OCI-M2 (cell line): Measurements from ENCODE around the gene SETBP1.

Experiments
- DNase-seq: peaks from one replicate; lab custom pipeline; 2025; ENCODE audit not compliant: unreplicated experiment; lab: John Stamatoyannopoulos, UW

The SETBP1 gene

GRCh38 chr18:45007531-45007930, 326.8 kb downstream of the SETBP1 start:
- no peak for DNase-seq

DNA sequence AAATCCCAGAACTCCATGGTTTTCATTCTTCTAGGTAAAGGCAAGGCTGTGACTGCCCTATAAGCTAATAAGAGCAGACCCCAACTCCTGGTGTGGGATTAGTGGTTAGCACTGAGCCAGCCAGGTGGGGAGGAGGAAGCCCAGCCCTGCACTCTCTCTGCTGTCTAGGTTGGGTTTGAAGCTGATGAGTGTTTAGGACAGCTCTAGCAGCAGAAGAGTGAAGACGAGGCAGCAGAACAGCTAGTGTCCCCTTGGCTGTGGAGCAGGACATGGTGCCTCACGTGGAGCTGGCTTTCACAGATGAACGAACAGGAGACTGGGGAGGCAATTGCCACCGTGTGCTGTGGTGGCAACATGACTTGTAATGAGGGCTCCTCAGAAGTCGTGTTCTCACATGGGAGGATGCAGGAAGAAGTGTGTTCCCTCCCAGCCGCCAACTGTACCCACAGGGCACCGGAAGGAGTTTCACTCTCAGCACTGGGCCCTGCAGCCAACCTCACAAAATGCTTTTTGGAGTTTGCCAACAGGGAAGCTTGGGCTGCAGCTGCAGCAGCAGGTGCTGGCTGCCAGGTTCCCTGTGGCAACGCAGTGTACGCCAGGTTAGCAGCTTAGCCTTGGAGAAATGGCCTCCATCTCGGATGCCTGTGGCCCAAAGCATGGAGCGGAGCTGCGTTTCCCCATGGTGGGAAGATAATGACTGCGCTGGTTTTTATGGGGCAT, 328.2 kb downstream of the SETBP1 start:
- no peak for DNase-seq

GRCh38 chr18:45009756-45010155, 329.1 kb downstream of the SETBP1 start:
- DNase-seq = no peak

DNA sequence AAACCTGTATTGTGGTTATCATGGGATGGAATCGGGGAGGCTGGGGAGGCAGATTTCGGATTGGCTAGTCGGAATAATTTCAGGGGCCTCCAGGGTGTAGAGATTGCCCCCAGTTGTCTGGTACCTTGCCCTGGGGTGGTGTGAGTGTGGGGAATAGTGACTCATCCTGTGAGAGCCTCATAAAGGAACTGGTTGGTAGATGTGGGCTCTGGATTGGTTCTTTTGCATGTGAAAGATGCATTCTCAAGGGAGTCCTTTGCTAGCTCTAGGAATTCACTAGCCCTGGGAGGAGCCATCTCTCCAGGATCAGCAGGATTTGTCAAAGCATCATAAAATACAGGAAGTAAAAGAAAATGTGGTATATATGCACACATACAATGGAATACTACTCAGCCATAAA, 331.6 kb downstream of the SETBP1 start:
- DNase-seq = no peak

DNA sequence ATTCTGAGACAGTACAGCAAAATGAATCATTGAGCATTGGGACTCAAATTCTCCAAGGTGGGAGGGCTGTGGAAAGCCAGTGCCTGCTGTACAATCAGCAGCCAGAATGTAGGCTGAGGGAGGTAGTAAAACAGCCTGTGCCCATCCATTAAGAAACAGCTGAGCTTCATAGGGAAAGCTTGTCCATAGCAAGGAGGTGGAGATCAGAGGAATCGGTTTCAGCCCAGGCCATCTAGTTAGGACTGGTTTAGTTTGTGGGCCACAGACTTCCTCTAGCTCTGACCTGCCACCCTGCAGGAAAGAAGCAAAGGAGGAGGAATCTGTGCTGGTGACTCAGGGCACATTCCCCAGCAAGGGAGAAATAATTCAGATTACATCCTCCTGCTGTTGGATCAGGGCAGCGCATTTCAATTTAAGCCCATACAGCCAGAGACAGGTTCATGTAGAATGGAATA, 333.4 kb downstream of the SETBP1 start:
- no peak for DNase-seq

DNA sequence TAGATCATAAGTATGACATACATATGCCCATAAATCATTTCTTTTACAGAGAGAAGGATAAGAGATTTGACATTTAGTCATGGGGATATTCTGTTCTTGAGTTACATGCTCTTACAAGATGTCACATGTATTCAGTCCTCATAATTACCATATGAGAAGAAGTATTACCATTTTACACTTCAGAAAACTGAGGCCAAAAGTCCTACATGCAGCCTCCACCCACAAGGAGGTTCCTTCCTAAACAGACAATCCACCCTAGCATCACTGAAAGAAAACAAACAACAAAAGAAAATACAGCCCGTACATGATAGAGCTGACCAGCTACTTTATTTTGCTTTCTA, 335.1 kb downstream of the SETBP1 start:
- no peak for DNase-seq

GRCh38 chr18:45019469-45019868, 338.8 kb downstream of the SETBP1 start:
- DNase-seq = no peak

DNA sequence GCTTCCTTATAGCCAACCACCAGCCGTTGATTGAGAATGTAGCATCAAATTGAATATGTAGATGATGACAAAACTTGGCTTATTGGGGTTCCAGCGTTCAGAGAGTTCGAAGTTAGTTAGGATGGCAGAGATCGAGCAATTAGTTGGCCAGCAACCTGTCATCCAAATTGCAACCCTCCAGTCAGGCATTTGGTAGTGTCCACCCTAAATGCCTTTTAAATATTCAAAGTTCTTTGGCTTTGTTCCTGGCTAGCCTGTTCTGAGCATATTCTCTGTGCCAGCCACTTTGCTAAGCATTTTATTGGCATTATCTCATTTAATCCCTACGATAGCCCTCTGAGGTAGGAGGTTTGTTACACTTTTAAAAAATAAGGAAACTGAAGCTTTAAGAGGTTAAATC, 342.8 kb downstream of the SETBP1 start:
- no peak for DNase-seq

- no peak for DNase-seq
Measured at GRCh38 chr18:45024357-45025088, 343.8 kb downstream of the SETBP1 start.

- DNase-seq = no peak
Measured at GRCh38 chr18:45025089-45025450, 344.4 kb downstream of the SETBP1 start.

DNA sequence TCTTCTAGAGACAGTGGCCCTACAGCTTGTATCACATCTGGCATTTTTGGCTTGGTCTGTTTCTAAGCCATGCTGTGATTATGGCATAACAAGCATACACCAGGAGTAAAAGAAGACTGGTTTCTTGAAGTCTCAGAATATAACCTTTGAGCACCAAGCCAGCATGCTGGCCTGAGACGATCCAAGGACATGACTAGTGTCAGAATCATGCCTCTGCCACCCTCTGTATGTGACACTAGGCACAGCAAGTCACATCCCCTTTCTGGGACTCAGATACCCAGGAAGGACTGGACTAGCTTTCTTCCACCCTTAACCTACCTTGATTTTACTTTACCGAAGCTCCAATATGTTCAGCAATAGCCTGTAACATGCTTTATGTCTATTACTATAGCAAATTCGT, 345.5 kb downstream of the SETBP1 start:
- no peak for DNase-seq

DNA sequence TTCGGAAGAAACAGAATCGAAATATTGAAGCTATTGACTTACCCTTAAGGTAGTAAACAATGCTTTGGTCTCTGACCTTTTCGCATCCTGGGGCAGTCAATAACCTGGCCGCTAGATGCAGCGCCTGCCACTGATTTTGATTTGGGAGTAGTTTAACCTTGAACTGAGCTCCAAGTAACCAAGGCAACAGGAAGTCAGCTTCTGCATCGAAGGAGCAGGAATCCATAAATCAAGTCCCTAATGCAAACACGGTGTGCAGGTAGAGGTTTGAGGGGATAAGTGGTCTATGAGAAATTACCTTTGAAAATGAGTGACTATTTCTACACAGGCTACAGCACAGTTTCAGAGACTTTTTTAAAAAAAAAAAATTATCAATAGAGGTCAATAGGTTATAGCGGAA, 353.5 kb downstream of the SETBP1 start:
- DNase-seq = no peak

- no peak for DNase-seq
Measured at GRCh38 chr18:45037618-45038017, 356.9 kb downstream of the SETBP1 start.

GRCh38 chr18:45039376-45039775, 358.7 kb downstream of the SETBP1 start:
- no peak for DNase-seq

DNA sequence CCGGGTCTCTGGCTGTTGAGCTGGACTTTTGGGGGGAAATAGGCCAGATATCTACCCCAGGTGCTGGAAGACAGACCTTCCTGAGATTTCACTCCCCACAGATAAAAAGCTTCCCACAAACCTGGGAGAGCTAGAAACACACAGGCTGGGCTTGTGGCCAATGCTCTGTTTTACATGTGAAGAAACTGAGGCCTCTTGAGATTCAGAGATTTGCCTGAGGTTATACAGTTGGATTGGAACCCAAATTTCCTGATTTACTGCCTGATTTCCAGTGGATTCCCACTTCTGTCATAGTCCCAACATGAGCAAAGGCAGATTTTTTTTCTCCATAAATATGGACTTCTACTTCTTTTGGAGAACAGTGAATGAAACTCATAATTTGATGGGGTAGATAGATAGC, 360.2 kb downstream of the SETBP1 start:
- DNase-seq = no peak

- no peak for DNase-seq
Measured at GRCh38 chr18:45044787-45045186, 364.1 kb downstream of the SETBP1 start.

DNA sequence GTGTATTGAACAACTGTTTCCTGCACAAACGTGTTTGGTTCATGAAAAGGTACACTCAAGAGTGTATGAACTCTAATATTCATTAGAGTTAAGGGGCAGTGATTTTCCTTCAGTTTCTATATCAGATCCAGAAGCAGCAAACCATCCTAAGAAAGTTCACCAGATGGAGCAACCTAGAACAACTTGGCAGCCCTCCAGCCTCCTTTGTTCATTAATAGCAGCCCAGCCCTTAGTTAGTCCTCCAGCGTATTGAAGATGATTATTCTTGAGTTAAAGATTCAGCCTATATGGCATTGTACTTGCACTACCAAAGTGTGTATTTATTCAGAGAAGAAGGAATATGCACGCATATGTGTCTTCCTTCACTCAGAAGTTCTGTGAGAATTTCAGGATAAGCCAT, 365.5 kb downstream of the SETBP1 start:
- DNase-seq = no peak

DNA sequence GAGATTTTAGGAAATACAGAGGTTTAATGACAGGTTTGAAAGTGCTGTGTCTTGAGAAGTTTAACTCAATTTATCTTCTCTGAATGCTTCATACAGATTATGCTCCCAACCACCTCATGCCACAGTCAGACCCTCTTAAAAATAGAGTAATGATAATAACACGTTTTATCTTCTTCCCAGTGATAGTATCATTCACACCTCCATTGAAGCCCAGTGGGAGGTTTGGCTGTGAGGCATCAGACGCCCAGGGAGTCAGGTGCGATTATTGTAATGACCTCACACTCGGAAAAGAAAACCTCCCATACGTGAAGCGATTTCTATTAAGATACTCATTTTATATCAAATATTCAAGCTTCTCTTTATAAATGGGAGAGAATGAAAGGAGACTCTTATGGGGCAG, 366.3 kb downstream of the SETBP1 start:
- no peak for DNase-seq

GRCh38 chr18:45049578-45050319, 369.1 kb downstream of the SETBP1 start:
- no peak for DNase-seq

- DNase-seq = no peak
Measured at GRCh38 chr18:45050712-45051601, 370.3 kb downstream of the SETBP1 start.

DNA sequence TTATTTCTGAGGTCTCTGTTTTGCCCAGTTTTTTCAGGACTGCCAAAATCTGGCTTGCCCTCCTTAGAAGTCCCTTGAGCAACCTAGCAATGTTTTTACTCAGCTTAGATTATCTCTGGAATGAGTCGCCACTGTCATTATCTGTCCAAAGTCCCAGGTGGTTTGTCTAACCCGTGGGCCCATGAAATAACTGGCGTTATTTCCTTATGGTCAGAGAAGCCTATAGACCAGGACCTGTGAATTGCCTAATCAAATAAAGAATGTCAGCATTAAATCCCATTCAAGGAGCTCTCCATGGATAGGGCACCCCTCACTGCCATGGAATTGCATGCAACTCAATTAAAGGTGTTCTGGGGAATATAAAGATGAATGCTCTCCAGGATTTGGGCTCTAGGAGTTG, 373.9 kb downstream of the SETBP1 start:
- DNase-seq = no peak
